Stimulated activated CD8-positive, alpha-beta memory T cell treated with anti-CD3 and anti-CD28 coated beads, Interleukin-12 subunit alpha, Interleukin-12 subunit beta, amount 100 ng/mL, for 4 hours (primary cell): ENCODE measurements around the gene TBC1D13.
"Not testable (repeated sequence)": the region's sequence is repeated elsewhere in the genome, so short reads cannot be mapped to it uniquely, and the experiment has no call there.

Experiments
- DNase-seq: peaks from one replicate; pipeline ENCODE4 v3.0.0-alpha.2; 2020; ENCODE audit warnings: low read depth

Gene TBC1D13

DNA sequence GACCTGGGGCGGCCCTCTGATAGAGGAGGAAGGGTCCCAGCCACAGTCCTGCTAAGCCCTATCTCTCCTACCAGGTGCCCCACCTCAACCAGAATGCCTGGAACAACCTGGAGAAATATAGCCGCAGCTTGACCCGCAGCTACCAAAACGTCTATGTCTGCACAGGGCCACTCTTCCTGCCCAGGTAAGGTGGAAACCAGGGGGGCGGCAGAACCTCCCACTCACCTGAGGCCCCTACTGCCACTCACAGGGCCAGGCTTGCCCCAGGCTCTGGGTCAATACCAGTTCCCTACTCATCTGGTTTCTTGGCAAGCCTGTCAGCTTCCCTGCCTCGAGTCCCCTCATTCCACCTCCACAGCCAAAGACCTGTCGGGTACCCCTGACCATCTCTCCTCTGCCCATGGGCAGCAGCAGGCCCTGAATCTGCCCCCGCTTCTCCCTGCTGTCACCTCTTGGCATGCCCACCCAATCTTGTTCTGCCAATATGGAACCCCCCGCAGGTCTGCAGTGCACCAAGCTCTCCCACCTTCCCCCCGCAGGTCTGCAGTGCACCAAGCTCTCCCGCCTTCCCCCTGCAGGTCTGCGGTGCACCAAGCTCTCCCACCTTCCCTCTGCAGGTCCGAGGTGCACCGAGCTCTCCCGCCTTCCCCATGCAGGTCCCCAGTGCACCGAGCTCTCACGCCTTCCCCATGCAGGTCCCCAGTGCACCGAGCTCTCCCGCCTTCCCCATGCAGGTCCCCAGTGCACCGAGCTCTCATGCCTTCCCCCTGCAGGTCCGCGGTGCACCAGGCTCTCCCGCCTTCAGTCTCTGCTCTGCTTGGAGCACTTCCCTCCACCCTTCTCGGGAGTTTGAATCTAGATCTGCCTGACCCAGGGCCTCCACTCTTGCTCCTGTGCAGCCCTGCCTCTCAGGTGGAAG is 33.9 kb downstream of the TBC1D13 start:
- no peak for DNase-seq

DNA sequence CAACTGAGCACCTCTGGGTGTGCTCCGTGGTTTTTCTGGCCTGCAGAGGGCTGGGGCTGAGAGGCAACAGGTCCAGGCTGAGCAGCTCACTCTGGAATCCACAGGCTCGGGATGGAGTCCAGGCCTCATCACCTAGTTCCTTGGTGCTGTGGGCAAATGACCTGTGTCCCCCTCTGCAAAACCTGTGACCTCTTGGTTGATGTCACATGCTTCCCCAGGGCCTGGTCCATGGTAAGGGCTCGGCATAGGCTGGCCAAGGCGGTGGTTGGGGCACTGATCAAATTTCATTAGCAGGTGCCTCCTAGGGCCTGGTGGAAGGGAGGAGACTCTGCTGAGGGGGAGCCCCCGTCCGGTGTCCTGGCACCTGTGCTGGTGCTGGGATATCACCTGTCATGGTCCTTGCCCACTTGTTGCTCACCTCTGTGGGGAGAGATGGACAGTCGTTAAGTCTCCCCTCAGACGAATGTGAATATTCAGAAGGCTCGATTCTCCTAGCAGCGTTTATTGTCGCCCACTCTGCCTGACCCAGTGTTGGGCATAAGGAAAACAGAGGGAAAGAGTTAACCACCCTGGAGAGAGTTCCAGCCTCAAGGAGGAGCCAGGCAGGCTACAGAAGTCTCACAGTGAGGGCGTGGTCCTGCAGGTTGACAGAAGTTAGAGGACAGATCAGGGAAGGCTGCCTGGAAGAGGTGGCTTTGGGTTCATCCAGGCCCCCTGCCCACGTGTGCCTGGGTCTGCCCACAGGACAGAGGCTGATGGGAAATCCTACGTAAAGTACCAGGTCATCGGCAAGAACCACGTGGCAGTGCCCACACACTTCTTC is 34.7 kb downstream of the TBC1D13 start:
- no peak for DNase-seq

DNA sequence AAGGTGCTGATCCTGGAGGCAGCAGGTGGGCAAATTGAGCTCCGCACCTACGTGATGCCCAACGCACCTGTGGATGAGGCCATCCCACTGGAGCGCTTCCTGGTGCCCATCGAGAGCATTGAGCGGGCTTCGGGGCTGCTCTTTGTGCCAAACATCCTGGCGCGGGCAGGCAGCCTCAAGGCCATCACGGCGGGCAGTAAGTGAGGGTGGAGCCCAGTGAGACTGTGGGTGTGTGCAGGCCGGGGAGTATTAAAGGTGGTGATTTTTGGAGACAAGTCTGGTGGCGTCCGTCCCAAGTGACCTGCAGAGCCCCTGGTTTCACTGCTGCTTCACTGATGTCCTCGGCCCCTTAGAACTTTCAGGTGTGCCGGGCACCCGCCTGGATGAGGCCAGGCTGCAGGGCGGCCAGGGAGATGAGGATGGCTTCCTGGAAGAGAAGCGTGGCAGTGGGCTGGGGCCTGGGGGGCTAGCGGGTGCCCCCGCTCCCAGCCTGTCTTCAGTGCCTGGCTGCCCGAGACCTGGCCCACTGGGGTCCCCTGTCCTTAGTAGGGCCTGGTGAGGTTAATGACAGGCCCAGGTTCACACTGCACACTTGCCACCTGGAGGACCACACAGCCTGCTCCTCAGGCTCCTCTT is 35.5 kb downstream of the TBC1D13 start:
- DNase-seq, result no peak

DNA sequence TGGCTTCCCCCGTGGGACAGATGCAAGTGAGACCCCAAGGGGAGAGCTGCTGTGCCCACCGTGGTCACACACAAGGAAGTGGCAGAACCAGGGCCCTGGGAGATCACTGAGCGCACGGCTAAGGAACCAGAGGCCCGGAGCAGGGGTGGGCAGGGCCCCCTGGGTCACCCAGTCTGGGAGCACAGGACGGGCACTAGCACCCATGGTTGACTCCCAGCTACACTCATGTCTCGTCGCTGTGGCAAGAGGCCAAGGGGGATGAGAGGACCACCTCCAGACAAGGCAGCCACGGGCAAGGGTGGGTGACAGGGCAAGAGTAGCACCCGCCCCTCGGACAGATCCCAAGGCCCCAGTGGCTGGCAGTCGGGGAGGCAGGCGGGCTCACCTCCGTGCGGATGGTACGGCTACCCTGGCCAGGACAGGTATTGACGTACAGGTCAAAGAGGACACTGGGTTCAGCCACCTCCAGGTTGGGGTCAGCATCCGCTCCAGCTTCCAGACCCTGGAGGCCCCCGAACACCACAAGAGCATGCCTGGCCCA is 36.4 kb downstream of the TBC1D13 start:
- DNase-seq, result no peak

DNA sequence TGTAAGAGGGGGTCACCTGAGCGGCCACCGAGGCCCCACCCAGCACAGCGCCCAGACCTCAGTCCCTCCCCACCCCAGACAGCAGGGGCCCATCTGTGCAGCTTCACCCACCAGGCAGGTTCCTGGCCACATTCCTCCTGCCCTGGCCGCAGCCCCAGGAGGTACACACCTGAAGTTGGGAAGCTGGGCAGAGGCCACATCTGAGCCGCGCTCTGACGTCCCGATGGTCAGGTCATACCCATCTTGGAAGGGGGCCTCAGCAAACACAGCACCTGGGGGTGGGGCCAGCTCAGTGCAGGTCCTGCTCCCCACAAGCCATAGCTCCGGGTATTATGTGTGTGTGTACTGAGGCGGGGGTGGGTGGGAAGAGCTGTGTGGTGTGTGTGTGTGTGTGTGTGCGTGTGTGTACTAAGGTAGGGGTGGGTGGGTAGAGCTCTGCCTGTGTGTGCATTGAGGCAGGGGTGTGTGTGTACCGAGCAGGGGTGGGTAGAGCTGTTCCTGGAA is 36.9 kb downstream of the TBC1D13 start:
- DNase-seq, result no peak

DNA sequence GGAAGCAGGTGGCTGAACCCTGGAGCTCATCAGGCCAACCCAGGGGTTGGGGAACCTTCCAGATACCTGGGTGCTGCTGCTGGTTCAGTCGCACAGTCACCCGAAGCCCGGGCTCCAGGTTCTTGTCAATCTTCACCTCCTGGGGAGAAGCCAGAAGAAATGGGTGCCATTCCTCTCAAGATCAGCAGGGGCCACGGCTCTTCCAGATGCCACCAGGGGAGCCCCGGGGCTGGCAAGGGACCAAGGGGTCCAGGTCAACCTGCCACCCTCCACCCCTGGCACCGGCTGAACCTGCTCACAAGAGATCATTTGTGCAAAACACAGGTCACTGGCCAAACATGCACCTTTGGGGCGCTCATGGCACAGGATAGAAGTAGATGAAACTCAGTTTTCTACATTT is 37.9 kb downstream of the TBC1D13 start:
- no peak for DNase-seq

DNA sequence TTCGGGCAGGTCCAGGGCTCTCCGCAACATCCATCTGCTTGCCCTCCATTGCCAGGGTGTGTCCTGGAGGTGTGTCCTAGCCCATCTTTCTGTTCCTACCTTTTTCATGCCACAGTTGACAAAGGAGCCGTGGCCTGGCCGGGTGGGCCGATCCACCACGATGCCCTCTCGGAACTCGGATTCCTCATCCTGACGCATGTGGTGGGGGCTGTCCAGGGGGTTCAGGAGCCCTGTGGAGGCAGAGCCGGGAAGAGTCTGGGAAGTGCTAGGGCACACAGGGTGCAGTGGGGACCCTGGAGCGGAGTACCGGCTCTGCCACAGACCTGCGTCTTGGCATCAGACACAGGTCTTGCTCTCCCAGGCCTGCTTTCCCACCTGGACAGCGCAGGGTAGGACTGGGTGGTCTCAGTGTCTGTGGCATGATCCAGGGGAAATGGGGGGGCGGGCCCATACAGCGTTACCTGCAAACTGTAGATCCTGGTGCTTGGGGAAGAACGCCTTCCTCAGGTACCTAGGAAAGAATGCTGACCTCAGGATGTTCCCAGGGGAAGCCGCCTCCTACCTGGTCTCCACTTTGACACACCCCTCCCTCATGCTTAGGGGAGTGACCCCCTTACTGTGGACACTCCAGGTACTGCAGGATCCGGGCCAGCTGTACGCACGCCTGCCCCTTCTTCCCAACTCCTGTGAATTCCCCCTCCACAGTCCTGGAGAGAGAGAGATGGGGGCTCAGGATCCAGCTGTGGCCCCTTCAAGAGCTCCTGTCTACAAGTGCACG is 39.1 kb downstream of the TBC1D13 start:
- DNase-seq, result no peak

DNA sequence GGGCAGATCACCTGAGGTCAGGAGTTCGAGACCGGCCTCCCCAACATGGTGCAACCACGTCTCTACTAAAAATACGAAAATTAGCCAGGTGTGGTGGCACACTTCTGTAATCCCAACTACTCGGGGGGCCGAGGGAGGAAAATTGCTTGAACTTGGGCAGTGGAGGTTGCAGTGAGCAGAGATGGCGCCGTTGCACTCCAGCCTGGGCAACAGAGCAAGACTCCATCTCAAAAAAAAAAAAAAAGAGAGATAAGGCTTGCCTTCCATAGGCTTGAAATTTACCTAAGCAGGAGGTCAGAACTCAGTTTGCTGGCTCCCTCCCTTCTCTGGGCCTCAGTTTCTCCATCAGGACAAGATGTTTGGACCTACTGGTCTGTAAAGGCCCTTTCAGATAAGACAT is 41.2 kb downstream of the TBC1D13 start:
- no peak for DNase-seq

DNA sequence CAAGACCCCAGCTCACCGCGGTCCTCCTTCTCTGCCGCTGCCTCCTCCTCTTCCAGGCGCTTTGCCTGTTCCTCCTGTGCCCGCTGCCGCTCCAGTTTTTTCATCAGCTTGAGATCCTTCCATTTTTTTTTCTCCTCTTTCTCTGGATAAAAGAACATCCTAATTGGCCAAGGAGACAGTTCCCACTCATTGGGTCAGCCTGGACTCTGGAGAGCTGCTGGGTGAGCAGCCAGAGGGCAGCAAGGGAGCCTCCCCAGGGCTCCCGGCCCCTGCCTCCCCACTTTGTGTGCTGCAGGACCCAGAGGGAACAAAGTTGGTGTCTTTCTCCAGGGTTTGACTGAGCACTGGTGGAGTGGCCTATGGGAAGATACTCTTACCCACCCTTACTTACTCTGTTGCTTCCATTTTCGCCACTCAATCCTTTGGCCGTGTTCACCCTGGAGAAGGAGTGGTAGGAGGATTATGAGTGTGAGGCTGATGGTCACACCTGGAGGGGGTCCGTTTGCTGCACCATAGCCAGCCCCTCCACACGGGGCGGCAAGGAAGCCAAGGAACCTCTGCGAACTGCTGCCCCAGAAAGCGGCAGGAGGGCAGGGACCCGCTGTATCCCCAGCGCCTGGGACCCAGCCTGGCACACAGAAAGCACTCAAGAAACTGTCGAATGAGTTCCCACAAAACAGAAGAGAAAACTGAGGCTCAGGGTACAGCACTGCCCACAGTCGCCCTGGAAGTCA is 41.8 kb downstream of the TBC1D13 start:
- DNase-seq, result no peak

DNA sequence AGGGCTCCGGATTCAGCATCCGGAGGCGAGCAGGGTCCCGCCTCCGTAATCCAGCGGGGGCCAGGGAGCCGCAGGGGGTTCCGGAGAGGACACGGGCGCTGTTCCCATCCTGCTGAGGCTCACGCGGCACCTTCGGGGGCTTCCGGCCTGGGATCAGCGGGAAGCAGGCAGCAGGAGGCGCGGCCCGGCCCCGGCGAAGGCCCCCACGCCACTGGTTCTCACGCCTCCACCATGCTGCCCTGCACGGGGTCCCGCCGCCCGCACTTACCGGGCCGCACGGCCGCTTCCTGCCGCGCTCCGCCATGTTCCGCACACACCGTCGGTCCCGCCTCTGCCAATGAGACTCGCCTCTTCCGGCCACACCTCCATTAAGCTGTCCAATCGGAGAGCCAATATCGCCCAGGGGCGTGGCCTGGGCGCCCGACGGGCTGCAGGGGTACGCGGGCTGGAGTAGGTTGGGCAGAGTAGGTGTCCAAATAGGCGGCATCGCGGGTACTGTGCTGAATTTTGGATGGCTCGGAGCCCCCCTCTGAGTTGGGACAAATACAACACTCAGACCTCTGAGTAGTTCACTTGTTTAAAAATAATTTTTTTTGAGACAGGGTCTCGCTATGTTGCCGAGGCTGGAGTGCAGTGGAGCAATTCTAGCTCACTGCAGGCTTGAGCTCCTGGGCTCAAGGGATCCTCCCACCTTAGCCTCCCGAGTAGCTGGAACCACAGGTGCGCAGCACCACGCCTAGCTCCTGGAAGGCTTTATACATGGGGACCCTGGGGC is 42.6 kb downstream of the TBC1D13 start, which contains the start of gene SPOUT1:
SPOUT1 (minus strand) TSS at position 318 of the 775 bp plus-strand sequence; CDS start at position 304, 14 bp downstream.
- DNase-seq, result peak; percentile 86

DNA sequence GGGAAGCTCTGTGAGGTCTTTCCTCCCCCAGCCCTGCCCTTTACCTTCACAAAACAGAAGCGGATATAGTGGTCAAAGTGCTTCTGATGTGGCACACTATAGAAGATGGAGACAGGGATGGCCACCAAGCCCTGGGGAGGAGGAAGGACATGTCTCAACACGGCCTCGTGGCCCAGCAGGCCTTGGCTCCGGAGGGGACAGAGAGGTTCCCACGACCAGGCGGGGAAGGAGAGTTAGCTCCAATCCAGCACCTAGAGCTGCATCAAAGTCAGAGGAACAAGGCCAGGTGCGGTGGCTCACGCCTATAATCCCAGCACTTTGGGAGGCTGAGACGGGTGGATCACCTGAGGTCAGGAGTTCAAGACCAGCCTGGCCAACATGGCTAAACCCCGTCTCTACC is 46.6 kb downstream of the TBC1D13 start:
- no peak for DNase-seq

DNA sequence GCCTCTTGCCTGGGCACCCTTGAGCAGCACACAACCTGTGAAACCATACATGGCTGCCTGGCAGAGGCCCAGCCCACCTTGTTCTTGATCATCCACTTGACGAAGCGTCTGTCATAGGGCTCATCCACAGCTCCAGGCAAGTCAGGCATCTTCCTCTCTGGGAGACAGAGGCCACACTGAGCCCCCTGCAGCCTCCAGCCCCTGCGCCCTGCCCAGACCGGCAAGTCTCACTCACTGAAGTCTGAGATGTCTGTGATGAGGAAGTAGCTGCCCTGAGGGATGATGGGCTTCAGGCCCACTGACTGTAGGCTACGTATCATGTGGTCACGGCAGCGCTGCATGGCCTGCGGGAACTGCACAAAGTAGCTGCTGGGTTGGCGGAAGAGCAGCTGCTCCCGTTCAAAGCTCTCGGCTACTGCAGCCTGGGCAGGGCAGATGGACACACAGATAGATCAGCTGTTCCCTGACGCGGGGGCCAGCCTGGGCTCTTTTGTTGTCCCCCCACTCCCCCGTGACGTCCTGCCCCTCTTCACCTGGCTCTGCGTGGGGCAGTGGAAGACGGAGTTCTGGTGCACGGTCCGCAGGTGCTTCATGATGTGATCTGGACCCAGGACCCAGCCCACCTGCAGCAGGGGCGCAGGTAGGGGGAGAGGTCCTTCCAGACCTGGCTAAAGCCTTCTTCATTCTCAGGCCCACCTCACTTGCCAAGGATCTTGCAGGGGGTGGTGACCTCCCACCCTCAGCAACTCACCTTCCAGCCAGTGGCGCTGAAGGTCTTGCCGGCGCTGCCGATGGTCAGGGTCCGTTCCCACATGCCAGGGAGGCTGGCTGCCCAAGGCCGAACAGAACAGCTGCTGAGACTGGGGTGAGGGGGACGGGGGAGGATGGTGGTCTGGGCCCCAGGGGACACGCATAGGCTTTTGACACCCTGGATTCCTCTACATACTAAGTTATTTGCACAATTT is 48.5 kb downstream of the TBC1D13 start:
- DNase-seq, result no peak

DNA sequence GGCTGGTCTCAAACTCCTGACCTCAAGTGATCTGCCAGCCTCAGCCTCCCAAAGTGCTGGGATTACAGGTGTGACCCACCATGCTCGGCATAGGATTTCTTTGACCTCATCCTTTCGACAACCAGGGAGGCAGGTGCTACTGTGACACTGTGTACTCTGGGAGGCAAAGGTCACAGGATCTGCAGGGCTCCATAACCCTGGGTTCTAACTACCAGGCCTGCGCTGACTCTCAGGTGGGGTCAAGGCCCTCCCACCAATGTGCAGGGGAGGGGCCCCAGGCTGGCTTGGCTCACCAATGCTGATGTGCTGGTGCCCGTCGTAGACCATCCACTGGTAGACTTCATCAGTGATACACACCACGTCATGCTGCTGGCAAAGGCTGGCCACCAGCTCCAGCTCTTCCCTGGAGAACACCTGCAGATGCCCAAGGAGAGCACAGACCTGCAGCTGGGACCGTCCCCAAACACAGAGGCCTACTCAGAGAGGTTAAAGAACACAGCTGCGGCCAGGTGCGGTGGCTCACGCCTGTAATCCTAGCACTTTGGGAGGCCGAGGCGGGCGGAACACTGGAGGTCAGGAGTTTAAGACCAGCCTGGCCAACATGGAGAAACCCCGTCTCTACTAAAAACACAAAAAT is 49.6 kb downstream of the TBC1D13 start:
- no peak for DNase-seq

DNA sequence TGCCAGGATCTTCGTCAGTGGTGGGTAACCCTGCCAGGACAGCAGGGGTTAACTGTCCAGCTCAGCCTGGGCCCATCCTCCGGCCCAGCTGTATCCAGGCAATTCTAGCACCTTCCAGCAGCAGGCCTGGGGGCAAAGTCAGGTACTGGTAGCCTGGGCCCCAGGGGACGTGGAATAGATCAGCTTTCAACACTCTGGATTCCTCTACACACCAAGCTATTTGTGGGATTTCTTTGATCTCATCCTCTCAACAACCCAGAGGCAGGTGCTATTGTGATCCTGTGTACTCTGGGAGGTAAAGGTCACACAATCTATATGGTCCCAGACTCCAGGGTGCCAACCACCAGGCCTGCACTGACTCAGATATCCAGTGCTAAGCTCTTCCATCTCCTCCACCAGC is 51.3 kb downstream of the TBC1D13 start:
- DNase-seq, result no peak

DNA sequence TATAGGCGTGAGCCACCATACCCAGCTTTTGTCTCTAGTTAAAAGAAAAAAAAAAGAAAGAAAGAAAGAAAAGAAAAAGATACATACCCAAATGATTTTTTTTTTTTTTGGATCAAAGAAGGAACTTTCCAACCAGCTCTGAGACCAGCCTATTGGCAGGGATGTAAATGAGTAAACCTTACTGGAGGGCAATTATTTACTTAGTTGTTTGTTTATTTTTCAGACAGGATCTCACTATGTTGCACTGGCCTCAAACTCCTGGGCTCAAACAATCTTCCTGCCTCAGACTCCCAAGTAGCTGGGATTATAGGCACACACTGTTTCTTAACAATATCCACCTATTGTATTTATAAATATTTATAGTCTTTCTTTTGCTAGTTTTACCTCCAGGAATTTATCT is 53.5 kb downstream of the TBC1D13 start:
- DNase-seq, result no peak

DNA sequence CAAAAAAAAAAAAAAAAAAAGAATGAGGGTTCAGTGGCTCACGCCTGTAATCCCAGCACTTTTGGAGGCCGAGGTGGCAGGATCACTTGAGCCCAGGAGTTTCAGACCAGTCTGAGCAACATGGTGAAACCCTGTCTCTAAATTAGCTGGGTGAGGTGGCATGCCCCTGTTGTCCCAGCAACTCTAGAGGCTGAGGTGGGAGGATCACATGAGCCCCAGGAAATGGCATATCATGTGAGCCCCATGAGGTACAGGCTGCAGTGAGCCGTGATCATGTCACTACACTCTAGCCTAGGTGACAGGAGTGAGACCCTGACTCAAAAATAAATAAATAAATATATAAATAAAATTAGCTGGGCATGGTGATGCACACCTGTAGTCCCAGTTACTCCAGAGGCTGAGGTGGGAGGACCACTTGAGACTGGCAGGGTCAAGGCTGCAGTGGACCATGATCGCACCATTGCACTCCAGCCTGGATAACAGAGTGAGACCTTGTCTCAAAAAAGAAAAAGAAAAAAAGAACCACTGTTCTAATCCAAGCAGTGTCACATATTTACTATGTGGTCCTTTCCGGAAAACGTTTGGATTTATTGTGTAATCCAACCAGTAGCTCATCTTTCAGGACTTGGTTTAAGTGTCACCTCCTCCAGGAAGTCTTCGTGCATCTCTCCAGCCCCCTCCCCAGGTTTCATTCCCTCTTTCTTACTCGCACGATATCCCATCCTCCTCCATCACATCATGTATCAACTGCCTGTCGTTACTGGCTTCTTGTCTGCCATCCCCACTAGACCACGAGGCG is 54.8 kb downstream of the TBC1D13 start:
- DNase-seq, result no peak

DNA sequence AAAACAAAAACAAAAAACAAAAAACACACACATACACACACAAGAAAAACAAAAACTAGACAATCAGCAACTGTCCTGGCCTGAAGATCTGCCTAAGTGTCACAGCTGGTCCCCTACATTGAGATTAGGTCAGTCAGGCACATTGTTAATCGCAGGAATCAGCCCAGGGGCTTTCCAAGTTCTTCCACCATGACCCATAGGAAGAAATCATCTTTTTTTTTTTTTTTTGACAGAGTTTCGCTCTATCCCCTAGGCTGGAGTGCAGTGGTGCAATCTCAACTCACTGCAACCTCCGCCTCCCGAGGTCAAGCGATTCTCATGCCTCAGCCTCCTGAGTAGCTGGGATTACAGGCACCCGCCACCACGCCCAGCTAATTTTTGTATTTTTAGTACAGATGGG is 56.1 kb downstream of the TBC1D13 start:
- not testable (repeated sequence) for DNase-seq
